AG09319 (cell line): ENCODE results near the gene KCTD18.

ENCODE experiments used
- DNase-seq: peaks from one replicate; pipeline ENCODE4 v3.0.0-alpha.2; 2010; ENCODE audit warnings: low read depth; ENCODE audit errors: extremely low read depth
- CTCF ChIP-seq: IDR thresholded peaks from 2 replicates; pipeline ENCODE4 v1.5.1; 2011; ENCODE audit warnings: low read depth, mild to moderate bottlenecking, inconsistent platforms, low read length, moderate library complexity

Gene KCTD18

GRCh38 chr2:200486529-200486928, 23.3 kb downstream of the KCTD18 start:
- no peak for TF ChIP-seq CTCF
- DNase-seq: no peak

DNA sequence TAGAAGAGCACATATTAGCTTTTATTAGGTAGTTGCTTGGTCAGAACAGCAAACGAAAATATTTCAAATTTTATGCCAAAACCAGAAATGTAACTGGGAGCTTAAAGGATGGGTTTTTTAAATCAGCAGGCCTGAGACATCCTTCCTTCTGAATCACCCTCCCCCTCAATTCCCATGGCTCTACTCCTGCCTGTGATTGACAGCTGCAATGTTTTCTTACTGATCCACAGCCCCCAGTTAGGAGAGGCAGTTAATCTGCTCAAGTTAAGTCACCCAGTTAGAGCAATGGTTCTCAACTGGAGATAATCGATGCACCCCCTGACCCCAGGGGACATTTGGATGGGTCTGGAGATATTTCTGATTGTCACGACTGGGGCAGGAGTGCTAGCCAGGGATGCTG, 24.9 kb downstream of the KCTD18 start:
- no peak for TF ChIP-seq CTCF

DNA sequence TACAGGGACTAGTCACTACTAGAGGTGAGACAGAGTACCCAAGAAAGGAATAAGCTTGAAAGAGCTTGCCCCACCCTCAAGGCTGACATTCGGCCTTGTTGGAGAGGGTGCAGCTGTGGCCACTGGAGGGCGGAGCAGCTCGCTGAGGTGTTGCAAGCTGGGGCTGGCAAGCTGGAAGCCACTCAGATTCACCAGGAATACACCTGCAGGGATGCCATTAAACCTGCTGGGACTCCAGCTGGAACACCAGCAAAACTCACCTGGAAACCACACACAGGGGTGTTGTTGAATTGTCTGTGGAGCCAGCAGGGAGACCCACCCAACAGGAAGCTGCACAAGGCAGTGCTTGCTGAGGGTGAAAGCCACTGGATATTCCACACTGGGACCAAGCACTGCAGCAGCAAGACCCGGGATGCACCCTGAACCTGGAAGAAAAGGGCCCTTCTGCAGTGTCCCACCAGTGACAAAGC, 26.1 kb downstream of the KCTD18 start:
- DNase-seq: no peak
- TF ChIP-seq CTCF: peak; percentile 27

More for the DNA sequence above, 24.9 kb downstream of the KCTD18 start:
- no peak for DNase-seq

DNA sequence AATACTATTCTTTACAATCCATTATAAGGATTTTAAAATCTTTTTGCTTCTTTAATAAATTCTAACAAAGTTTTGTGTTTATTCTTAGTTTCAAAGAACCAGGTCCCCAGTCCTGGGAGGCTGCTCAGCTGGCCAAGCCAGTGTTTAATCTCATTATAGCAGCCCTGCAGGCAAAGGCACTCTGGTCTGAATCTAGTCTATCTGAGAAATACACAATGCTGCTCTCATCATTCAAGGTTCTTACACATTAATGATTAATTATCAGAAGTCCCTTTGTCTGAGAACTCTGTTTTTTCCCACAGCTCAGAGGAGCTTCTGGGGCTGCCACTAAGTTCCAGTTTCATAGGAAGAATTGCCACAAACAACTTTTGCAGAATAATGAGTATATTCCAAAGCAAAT, 27.7 kb downstream of the KCTD18 start:
- no peak for TF ChIP-seq CTCF

DNA sequence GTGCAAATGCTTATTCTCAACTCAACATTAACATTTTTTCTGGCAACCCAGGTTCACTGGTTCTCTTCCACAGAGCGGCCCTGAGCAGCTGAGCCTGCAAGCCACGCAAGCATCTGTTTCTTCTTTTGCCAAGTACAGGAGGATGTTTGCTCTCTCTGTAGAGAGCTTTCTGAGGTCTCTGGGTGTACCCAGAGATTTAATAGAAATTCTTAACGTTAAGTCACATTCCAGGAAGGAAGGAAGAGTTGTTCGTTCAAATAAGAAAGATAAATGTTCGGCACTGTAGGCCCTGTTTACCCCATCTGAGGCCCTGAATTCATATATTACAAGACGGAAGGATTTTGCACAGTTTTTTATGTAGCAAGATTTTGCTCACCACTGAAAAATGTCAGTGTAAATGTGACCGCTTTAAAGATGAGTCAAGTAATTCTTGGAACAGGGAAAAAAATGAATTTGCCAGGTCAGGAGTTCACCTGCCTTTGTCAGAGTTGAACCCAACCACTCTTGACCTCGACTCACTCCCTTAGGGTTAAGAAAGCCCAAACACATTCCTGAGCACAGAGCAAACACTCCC, 30.1 kb downstream of the KCTD18 start:
- TF ChIP-seq CTCF: no peak
- DNase-seq: no peak

More for the DNA sequence above, 27.7 kb downstream of the KCTD18 start:
- no peak for DNase-seq

GRCh38 chr2:200477667-200478131, 32.2 kb downstream of the KCTD18 start:
- no peak for TF ChIP-seq CTCF

GRCh38 chr2:200476836-200477235, 33.0 kb downstream of the KCTD18 start:
- no peak for DNase-seq
- TF ChIP-seq CTCF: no peak

More at GRCh38 chr2:200477667-200478131, 32.2 kb downstream of the KCTD18 start:
- DNase-seq: no peak
